Smooth muscle cell (in vitro differentiated cells): ENCODE data around the gene OGG1. TPM values are rescaled to one million over a fixed set of nuclear protein-coding genes. Genes with fewer than 3 reads are reported as not detected.

ENCODE experiments used
- DNase-seq: peaks from one replicate; lab custom pipeline; 2025; ENCODE audit not compliant: unreplicated experiment; lab: John Stamatoyannopoulos, UW
- H2AFZ ChIP-seq: fragments of 200-600 bp; sonication (generic); 2 replicates; pipeline ENCODE4 v1.6.0; 2016; ENCODE audit warnings: antibody characterized with exemption, low read depth, mild to moderate bottlenecking
- H3F3A ChIP-seq: fragments of 200-600 bp; sonication (generic); 2 replicates; pipeline ENCODE4 v1.6.0; 2017; ENCODE audit warnings: antibody characterized with exemption, low read depth
- H3K27ac ChIP-seq: fragments of 200-600 bp; sonication (generic); 2 replicates; pipeline ENCODE4 v1.5.1; 2016; ENCODE audit warnings: low read depth, mild to moderate bottlenecking
- H3K27me3 ChIP-seq: fragments of 200-600 bp; sonication (generic); 2 replicates; pipeline ENCODE4 v1.6.1; 2016; ENCODE audit warnings: low read depth, mild to moderate bottlenecking
- H3K36me3 ChIP-seq: fragments of 200-600 bp; sonication (generic); 2 replicates; pipeline ENCODE4 v1.5.1; 2016; ENCODE audit warnings: low read depth
- H3K4me1 ChIP-seq: fragments of 200-600 bp; sonication (generic); 2 replicates; pipeline ENCODE4 v1.5.1; 2016; ENCODE audit warnings: low read depth
- H3K4me2 ChIP-seq: fragments of 200-600 bp; sonication (generic); 2 replicates; pipeline ENCODE4 v1.6.0; 2016; ENCODE audit warnings: mild to moderate bottlenecking
- H3K4me3 ChIP-seq: fragments of 200-600 bp; sonication (generic); 2 replicates; pipeline ENCODE4 v1.5.1; 2016; ENCODE audit warnings: mild to moderate bottlenecking
- H3K79me2 ChIP-seq: fragments of 200-600 bp; sonication (generic); 2 replicates; pipeline ENCODE4 v1.6.0; 2016; ENCODE audit warnings: low read depth, mild to moderate bottlenecking
- H3K9ac ChIP-seq: fragments of 200-600 bp; sonication (generic); 2 replicates; pipeline ENCODE4 v1.6.0; 2016; ENCODE audit warnings: low read depth
- H3K9me3 ChIP-seq: fragments of 200-600 bp; sonication (generic); replicated peaks from 2 replicates; pipeline ENCODE4 v1.5.1; 2016; ENCODE audit warnings: low read depth
- H4K20me1 ChIP-seq: fragments of 200-600 bp; sonication (generic); 2 replicates; pipeline ENCODE4 v1.6.0; 2016; ENCODE audit warnings: low read depth
- CTCF ChIP-seq: fragments of 200-600 bp; sonication (generic); IDR thresholded peaks from 2 replicates; pipeline ENCODE4 v1.5.1; 2017; ENCODE audit warnings: borderline replicate concordance, mild to moderate bottlenecking, antibody characterized with exemption; ENCODE audit not compliant: insufficient read depth, poor library complexity, severe bottlenecking
- WGBS: methylation state at CpG from one replicate; pipeline ENCODE4 v1.1.7; 2016; ENCODE audit warnings: low lambda C conversion rate; 5-methylcytosine and 5-hydroxymethylcytosine counted together
- polyA plus RNA-seq: library from polyadenylated mRNA; unstranded; fragments of >200 nt; fragmentation: Nextera tagmentation; extraction: Ambion mirVana; gene quantifications from 2 replicates; pipeline ENCODE4 v1.2.1, GENCODE V29; 2016
- total RNA-seq: library from RNA; depleted of rRNA; stranded (reverse); fragments of >200 nt; gene quantifications from 2 replicates; pipeline ENCODE4 v1.2.3, GENCODE V29; 2014

OGG1 gene
- total and polyA plus RNA-seq, 2 experiments from 2014 or later: 13.4 to 24.6 TPM

- peaks cover 7% of the 10 kb centered on the region for H3K79me2 ChIP-seq
- no peaks in the 10 kb centered on the region for H3K27me3 ChIP-seq
- H3K36me3 ChIP-seq: no peaks in the 10 kb centered on the region
- no peak overlapping the region for H2AFZ ChIP-seq
- no peak overlapping the region for H3K9ac ChIP-seq
- peaks cover 28% of the 10 kb centered on the region for H3F3A ChIP-seq
- WGBS: 98% methylated on average over 2 of the region's 2 CpGs
- no peak overlapping the region for H3K4me3 ChIP-seq
- H3K27ac ChIP-seq: no peak overlapping the region
- H3K4me1 ChIP-seq: peaks cover 10% of the 10 kb centered on the region
- H3K9me3 ChIP-seq: no peaks in the 10 kb centered on the region
- no peaks in the 10 kb centered on the region for H4K20me1 ChIP-seq
- no peak for TF ChIP-seq CTCF
- DNase-seq: no peak
- H3K4me2 ChIP-seq: no peak overlapping the region
Measured at GRCh38 chr3:9748031-9748430, 1.7 kb upstream of the OGG1 start.

GRCh38 chr3:9749296-9749644, 482 bp upstream of the OGG1 start:
- Histone ChIP-seq H3K27me3 (no peaks in the 10 kb centered on the region), H3K4me2 (peak overlapping the region; percentile 83), H3K9me3 (no peaks in the 10 kb centered on the region), H4K20me1 (no peaks in the 10 kb centered on the region), H3K79me2 (peaks cover 7% of the 10 kb centered on the region), H3K27ac (peak overlapping the region; percentile 63), H2AFZ (no peak overlapping the region), H3K36me3 (no peaks in the 10 kb centered on the region), H3K4me1 (peaks cover 10% of the 10 kb centered on the region), H3K4me3 (peak overlapping the region; percentile 62), H3F3A (peaks cover 28% of the 10 kb centered on the region), H3K9ac (peak overlapping the region; percentile 33)
- DNase-seq: no peak
- no peak for TF ChIP-seq CTCF
- 8% methylated on average over 19 of the region's 19 CpGs for WGBS

GRCh38 chr3:9750556-9751411, 1.0 kb downstream of the OGG1 start:
- Histone ChIP-seq H3K27ac (peak overlapping the region; percentile 63), H3K79me2 (peaks cover 7% of the 10 kb centered on the region), H2AFZ (no peak overlapping the region), H3F3A (peaks cover 27% of the 10 kb centered on the region), H3K4me2 (peak overlapping the region; percentile 83), H3K9me3 (no peaks in the 10 kb centered on the region), H3K9ac (no peak overlapping the region), H4K20me1 (no peaks in the 10 kb centered on the region), H3K4me1 (peaks cover 10% of the 10 kb centered on the region), H3K27me3 (no peaks in the 10 kb centered on the region), H3K4me3 (peak overlapping the region; percentile 62), H3K36me3 (no peaks in the 10 kb centered on the region)
- TF ChIP-seq CTCF: no peak
- DNase-seq: no peak
- 67% methylated on average over 17 of the region's 17 CpGs for WGBS

- Histone ChIP-seq H3F3A (no peaks in the 10 kb centered on the region), H3K9ac (no peak overlapping the region), H3K36me3 (no peaks in the 10 kb centered on the region), H3K27me3 (no peaks in the 10 kb centered on the region), H3K4me2 (no peak overlapping the region), H3K9me3 (no peaks in the 10 kb centered on the region), H3K4me1 (peaks cover 7% of the 10 kb centered on the region), H3K79me2 (peaks cover 7% of the 10 kb centered on the region), H3K27ac (no peak overlapping the region), H4K20me1 (no peaks in the 10 kb centered on the region), H2AFZ (no peak overlapping the region), H3K4me3 (no peak overlapping the region)
- WGBS: 93% methylated on average over 8 of the region's 8 CpGs
- DNase-seq: no peak
- TF ChIP-seq CTCF: no peak
Measured at GRCh38 chr3:9754678-9755077, 4.9 kb downstream of the OGG1 start.
